Sciatic nerve (tissue), 2 donors: Measurements from ENCODE around the gene SLC38A6. TPM values are rescaled to one million over a fixed set of nuclear protein-coding genes. Genes with fewer than 3 reads are reported as not detected.

Experiments used
- ATAC-seq: fragments of 200-7000 bp; cut with Tn5 transposase; one replicate; pipeline ENCODE4 v1.9.1; 2020; ENCODE audit warnings: mild to moderate bottlenecking, moderate library complexity
- DNase-seq: peaks from one replicate; pipeline ENCODE4 v3.0.0-alpha.2; 2020; ENCODE audit warnings: low spot score
- intact Hi-C: fragments of 100-400 bp; cut with DNase I; formaldehyde crosslinking; loops from one replicate; pipeline ENCODE4 v1.14.2; 2022
- total RNA-seq: library from RNA; stranded (reverse); fragmentation: NEBNext Ultra II Directional; extraction: Animal tissue kit (Norgen Biotek cat#: 25700); gene quantifications from one replicate; pipeline ENCODE4 v1.2.1, GENCODE V29; 2021
- donor health status: DM: no; HTN: no; CAD: no.
- donor health status: DM: no; HTN: no; CAD: no.

Gene SLC38A6
- total RNA-seq, 1 donor from 2014 or later = 29.3 TPM

- DNase-seq (no peak), ATAC-seq (no peak)
- intact Hi-C loops = no loop called here
Observed at GRCh38 chr14:60974090-60974651, 6.9 kb upstream of the SLC38A6 start.

DNA sequence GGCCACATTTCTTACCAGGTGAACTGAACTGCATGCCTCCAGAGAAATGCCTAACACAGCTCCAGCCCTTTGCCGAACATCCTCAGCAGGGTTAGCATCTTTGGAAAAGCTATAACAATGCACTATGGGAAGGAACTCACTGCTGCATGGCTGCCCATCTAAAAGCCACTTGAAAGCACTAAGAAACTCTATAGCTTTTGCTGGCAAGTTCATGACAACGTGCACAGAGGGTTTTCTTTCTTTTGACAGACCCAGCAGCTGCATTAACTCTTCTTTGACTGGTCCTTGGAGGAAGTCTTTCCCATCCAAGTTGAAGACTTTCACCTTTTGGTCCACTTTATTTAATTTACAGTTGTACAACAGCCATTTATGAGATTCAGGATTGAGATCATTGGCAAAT is 5.5 kb upstream of the SLC38A6 start:
- no peak for DNase-seq
- ATAC-seq = no peak
- intact Hi-C loops = no loop called here

DNA sequence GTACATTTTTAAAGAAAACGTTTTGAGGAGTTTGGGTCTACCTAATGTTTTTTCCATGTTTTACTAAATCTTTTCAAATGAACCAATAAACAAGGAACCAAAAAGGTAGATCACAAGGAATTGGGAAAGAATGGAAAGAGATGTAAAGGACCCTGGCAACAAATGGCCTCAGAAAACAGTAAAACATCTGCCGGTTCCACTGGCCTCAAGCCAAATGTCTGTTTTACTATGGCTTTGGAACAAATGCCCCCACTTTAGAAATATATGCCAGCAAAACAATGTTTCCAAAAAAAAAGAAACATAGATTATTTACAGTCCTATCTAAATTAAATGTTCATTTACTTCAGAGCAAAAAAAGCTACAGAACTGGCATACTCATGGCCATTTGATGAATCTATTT is 3.2 kb upstream of the SLC38A6 start:
- intact Hi-C loops = no loop called here
- no peak for ATAC-seq
- DNase-seq = no peak

GRCh38 chr14:60981633-60982455 is 799 bp downstream of the SLC38A6 start:
- no peak for DNase-seq
- intact Hi-C loops = no loop called here
- ATAC-seq = peak; percentile 43

DNA sequence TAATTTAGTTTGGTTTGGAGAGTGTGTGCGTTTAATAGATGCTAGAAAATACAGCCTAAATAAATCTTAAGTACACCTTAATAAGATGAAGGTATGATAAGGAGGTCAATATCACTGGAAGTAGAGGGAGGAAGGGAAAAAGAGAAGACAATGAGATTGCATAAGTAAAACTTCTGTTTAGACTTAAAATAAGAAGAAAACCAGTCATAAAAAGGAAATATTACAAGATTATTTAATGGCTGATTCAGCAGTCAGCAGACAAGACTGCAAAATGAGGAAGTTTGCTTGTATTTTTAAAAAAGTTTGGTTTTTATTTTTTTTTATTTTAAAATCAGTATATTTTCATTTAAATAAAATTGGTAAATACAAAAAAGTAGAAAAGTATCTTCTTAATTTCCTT is 3.2 kb downstream of the SLC38A6 start:
- no peak for ATAC-seq
- intact Hi-C loops = no loop called here
- no peak for DNase-seq

- intact Hi-C loops = no loop called here
- DNase-seq (no peak), ATAC-seq (no peak)
Observed at GRCh38 chr14:60986500-60986899, 5.5 kb downstream of the SLC38A6 start.

DNA sequence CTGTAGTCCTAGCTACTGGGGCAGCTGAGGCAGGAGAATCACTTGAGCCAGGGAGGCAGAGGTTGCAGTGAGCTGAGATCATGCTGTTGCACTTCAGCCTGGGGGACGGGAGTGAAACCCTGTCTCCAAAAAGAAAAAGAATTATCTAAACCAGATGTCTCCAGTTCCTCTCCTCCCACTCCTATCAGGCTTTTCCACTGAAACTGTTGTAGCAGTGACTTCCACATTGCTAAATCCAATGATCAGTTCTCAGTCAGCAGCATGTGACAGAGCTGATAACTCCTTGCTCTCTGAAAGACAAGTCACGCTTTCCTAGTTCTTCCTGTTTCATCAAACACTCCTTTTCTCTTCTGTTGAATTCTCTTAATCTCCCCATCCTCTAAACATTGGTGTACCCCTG is 8.6 kb downstream of the SLC38A6 start:
- intact Hi-C loops = no loop called here
- DNase-seq (no peak), ATAC-seq (peak; percentile 49)

GRCh38 chr14:60998617-60999016 is 17.6 kb downstream of the SLC38A6 start:
- ATAC-seq (no peak), DNase-seq (no peak)
- intact Hi-C loops = no loop called here

DNA sequence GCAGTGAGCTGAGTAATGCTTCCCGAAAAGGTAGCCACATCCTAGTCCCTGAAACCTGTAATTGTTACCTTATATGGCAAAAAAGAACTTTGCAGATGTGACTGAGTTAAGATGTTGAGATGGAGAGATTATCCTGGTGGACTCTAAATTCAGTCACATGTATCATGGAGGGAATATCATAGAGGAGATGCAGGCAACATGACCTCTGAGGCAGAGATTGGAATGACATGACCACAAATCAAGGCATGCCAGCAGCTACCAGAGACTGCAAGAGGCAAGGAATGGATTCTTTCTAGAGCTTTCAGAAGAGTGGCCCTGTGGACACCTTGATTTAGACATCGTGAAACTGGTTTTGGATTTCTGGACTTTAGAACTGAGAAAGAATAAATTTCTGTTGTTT is 18.5 kb downstream of the SLC38A6 start:
- no peak for ATAC-seq
- DNase-seq = no peak
- intact Hi-C loops = no loop called here

DNA sequence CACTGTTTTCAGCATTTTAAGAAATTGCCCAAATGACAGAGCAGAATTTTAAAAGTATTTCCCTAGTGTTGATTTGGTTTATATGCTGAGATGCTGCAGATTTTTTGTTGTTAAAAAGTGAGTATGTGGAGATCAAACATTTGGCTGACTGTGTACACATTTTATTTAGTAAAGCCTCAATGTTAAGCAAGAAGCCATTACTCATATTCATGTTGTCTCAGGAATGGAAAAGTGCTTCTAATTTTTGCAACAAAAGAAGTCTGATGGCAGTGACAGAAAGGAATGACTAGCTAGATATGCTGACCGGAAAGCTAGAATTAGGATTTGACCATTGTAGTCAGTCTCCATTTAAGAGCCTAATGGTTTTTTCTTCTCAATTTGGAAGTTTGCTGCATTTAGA is 22.5 kb downstream of the SLC38A6 start:
- no peak for DNase-seq
- intact Hi-C loops = no loop called here
- no peak for ATAC-seq

DNA sequence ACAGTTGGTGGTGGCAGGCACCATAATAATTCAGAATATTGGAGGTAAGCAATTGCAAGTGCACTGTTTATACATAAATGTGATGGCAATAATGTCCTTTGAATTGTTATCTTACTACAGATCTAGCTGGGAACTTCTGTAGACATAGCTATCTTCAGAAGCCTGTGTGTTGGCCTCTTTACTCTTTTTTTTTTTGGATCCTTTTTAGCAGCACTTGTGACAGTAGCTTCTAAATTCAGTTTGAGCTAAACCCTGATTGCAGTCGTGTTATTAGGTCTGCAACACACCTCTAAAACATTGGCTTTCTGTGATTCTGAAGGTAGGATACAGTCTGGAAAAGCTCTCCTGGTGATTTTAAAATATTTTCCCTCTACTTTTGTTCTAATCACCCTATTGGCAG is 38.5 kb downstream of the SLC38A6 start:
- no peak for ATAC-seq
- intact Hi-C loops = no loop called here
- no peak for DNase-seq

GRCh38 chr14:61025251-61026223 is 44.5 kb downstream of the SLC38A6 start:
- intact Hi-C loops = loop anchor here (10.0 kb wide), 1 partner anchor 401 kb away; no protein-coding TSS in a partner anchor
- ATAC-seq (peak; percentile 78), DNase-seq (peak; percentile 75)

DNA sequence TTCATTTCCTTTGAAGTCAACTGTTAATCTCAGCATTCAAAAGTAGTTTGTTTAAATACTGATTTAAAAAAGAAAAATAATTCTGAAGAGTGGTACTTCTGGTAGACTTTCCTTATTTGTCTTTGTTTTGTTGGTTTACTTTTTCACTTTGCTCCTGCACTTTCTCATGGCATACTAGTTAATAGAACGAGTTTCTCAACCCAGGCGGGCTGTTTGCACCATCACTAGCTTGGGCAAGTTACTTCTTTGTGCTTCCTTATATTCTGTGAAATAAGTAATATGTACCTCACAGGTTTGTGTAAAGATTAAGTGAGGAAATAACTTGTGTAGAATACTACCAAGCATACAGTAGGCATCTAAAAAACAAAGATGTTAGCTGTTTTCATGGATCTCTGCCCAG is 45.5 kb downstream of the SLC38A6 start:
- intact Hi-C loops = loop anchor here (10.0 kb wide), 1 partner anchor 402 kb away; no protein-coding TSS in a partner anchor
- ATAC-seq (no peak), DNase-seq (no peak)

- intact Hi-C loops = no loop called here
Observed at GRCh38 chr14:61031026-61031425, 50.0 kb downstream of the SLC38A6 start.

DNA sequence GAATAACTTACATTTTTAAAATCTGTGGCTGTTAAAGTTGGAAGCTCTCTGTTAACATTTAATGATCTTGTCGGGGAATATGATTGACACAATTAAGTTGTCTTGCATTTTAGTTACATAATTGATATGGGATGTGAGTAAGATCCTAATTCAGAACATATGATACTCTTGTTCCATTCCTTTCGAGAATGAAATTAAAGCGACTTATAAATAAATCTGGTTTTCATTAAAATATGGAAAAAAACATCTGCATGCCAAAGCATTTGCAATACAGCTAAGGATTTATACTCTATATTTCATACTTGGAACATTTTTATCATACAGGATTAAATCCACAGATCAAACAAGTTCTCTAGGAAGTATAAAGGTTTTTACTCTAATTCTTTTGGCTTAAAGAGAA is 52.0 kb downstream of the SLC38A6 start:
- no peak for DNase-seq

More at GRCh38 chr14:61031026-61031425, 50.0 kb downstream of the SLC38A6 start:
- ATAC-seq = no peak
- DNase-seq = no peak

GRCh38 chr14:61033855-61034254 is 52.8 kb downstream of the SLC38A6 start:
- ATAC-seq (no peak), DNase-seq (no peak)
- intact Hi-C loops = no loop called here

More for the DNA sequence above, 52.0 kb downstream of the SLC38A6 start:
- ATAC-seq = no peak
- intact Hi-C loops = no loop called here

GRCh38 chr14:61034416-61035120 is 53.5 kb downstream of the SLC38A6 start:
- intact Hi-C loops = no loop called here
- no peak for ATAC-seq
- DNase-seq = no peak

- ATAC-seq = no peak
- intact Hi-C loops = no loop called here
- no peak for DNase-seq
Observed at GRCh38 chr14:61037215-61037614, 56.2 kb downstream of the SLC38A6 start.

- intact Hi-C loops = no loop called here
- ATAC-seq (no peak), DNase-seq (no peak)
Observed at GRCh38 chr14:61041704-61042103, 60.7 kb downstream of the SLC38A6 start.
